HG03520 (cell line): ENCODE data around the gene KIF26A.

Experiments
- ATAC-seq: cut with Tn5 transposase; IDR thresholded peaks from one replicate; pipeline ENCODE4 v1.9.1; 2021; ENCODE audit warnings: mild to moderate bottlenecking, moderate library complexity; ENCODE audit not compliant: unreplicated experiment

Gene KIF26A

DNA sequence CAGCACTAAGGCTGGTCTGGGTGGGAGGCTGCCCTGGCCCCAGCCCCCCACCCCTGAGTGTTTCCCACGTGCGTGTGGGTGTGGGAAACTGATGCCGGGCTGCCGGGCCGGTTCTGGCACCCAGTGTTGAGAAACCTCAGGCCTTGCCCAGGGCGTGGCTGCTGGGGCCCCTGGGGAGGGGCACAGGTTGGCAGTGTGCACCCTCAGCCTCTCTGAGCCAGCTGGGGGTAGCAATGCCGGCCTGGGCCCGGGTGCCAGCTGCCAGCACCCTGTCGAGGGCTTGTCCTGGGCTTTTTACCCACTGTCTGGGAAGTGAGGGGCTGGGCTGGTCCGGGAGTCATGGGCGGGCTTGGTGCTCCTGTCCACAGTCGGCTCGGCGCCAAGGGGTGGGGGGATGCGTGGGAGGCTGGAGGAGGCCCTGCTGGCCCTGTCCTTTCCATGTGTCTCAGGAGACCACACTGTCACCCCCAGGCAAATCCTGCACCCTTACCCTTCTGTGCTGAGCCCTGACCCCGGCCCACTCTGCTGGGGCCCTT, 37.2 kb upstream of the KIF26A start:
- ATAC-seq = no peak

DNA sequence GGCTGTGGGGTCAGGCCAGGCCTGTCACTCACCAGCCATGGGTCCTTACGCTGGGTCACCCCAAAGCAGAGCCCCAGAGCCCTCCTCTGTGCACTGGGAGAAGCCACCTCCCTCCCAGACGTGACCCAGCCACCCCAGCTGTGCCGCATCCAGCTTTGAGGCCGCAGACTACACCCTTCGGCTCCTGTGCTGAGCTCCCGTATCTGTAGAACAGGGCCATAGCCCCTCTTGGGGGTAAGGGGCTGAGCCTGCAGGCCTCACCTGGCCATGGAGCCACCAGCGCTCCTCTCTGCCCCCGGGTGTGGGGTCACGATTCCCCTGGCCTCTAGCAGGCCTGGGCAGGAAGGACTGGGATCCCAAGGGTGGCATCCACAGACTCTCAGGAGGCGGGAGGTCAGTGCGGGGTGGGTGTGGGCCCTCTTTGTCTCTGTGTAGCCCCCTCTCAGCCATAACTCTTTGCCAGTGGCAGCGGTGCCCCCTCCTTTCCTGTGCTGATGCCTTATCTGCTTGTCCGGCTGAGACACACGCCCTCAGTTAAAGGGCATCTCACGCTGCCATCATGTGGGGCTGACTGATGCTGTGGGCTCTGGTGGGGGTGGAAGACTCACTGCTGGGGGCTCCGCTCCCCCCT, 36.6 kb upstream of the KIF26A start:
- ATAC-seq = no peak

DNA sequence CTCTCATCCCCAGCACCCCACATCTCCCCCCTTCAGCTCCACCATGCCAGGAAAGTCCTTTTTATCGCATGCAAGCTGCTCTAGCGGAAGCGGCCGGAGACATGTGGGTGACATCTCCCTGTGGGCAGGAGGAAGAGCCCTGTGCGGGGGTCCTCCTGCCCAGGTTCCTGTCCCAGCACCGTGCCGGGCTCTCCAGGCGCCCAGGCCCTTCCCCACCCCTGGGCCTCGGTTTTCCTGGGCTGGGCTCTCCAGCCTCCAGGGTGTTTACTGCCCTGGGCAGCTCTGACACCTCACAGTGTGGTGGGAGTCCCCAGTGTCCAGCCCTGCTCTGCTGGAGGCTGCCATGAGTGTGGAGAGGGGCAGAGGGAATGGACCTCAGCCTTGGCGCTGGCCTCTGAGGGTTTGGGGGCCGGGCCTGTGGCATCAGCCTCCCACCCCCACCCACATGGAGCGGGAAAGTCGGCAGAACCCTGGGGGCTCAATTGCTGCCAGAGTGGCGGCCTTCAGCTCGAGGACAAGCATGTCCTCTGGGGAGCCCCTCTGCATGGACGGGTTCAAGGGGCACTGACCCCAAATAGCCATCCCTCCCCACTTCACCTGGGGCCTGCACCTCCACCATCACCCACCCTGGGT, 36.0 kb upstream of the KIF26A start:
- ATAC-seq = no peak

DNA sequence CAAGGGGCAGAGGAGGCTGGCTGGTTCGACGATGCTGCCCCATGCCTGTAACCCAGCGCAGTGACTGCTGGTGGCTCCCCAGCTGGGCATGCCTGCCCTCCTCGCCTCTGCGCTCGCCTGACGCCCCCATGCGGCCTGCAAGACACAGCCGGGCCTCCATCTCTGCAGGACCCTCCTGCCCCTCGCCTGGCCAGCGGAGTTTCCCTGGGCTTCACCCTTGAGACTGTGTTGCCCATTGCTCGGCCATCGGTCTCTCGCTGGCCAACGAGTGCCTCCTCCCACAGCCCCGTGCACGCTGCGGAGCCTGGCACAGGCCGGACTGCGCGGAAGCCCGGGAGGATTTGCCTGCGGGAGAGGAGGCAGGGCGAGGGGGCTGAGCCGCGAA, 35.3 kb upstream of the KIF26A start:
- no peak for ATAC-seq

- no peak for ATAC-seq
These were observed 34.8 kb upstream of the KIF26A start for GRCh38 chr14:104103446-104104075.

GRCh38 chr14:104104076-104104901, 34.1 kb upstream of the KIF26A start:
- no peak for ATAC-seq

DNA sequence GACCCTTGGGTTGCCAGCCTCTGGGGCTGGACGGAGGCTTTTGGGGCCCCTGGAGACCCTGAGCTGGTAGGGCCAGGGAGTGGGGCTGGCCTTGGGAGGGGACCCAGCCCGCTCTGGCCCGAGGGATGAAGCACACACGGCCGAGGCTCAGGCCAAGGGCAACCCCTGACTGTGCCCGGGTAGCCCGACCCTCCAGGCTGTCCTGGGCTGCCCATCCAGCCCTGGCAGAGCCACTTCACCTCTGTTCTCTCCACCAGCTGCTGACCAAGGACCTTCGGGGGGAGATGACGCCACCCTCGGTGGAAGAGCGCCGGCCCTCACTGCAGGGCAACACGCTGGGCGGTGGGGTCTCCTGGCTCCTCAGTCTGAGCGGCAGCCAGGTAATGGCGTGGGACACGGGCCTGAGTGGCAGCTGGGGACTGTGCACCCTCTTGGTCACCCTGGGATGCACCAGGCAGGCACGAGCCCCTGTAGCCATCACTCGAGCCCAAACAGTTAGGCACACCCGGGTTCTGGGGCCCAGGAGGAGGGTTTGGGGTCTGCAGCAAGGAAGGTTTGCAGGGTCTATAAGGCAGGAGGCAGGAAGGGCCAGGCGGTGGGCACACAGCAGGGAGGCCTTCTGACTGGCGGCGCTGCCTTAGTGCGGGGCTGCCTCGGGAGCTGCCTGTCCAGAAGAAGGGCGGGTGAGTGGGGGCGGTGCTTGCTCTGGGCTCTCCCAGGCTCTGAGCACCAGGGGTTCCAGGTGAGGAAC, 33.1 kb upstream of the KIF26A start:
- ATAC-seq = no peak

DNA sequence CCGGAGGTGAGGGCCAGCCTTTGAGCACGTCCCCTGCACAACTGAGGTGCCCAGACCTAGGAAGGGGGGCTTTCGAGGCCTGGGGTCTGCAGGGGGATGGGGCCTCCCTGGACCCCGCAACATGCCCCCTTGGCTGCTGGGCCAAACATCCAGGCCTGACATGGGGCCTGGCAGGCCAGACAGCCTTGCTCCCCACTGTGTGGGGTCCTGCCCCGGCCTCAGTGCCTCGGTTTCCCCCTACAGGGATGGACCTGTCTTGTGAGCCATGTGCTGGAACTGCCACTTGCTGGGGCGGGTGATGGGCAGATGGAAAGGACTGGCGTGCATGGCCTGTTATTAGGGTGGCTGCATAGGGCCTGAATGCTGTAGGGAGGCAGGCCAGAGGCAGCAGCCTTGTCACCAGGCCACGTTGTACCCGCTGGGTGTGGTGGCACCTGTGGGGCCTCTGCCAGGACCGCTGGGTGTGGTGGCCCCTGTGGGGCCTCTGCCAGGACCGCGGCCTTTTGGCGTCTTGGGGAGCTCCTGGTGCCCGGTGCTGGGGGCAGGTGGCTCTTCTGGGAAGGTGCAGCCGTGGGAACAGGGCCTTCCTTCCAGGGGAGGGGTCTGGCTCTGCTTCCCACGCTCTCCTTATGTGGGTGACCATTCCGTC, 32.4 kb upstream of the KIF26A start:
- ATAC-seq = no peak

DNA sequence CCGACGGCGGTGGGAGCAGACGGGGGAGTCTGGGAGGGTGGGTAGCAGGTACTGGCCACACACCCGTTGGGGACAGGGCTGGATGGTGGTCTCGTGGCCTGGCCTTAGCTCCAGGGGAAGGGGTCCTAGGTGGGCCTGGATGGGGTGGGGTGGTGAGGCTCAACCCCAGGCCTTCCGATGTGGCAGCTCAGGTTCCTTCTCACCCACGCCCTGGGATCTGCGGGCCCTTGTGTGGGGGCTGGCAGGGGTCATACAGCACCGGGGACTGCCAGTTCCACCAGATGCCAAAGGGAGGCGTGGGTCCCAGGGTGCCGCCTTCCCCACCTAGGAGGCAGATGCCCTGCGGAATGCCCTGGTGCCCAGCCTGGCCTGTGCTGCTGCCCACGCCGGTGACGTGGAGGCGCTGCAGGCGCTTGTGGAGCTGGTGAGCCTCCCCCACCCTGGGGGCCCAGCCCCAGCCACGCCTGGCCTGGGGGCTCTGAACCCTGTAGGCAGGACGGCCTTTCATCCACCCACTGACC, 31.9 kb upstream of the KIF26A start:
- ATAC-seq = no peak

DNA sequence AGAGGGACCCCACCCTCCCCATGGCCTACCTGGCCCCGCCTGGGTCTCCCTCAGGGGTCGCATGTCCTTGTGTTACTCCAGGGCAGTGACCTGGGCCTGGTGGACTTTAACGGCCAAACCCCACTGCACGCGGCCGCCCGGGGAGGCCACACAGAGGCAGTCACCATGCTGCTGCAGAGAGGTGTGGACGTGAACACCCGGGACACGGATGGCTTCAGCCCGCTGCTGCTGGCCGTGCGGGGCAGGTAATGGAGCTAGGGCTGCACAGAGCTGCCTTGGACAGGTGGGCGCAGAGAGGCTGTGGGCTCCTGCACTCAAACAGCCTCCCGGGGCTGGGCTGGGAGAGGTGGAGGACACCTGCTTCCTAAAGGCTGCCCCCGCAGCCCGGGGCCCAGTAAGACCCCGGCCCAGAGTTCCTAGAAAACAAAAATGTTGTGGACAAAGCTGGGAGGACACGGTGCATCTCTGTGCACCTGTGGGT, 31.2 kb upstream of the KIF26A start:
- ATAC-seq = no peak

DNA sequence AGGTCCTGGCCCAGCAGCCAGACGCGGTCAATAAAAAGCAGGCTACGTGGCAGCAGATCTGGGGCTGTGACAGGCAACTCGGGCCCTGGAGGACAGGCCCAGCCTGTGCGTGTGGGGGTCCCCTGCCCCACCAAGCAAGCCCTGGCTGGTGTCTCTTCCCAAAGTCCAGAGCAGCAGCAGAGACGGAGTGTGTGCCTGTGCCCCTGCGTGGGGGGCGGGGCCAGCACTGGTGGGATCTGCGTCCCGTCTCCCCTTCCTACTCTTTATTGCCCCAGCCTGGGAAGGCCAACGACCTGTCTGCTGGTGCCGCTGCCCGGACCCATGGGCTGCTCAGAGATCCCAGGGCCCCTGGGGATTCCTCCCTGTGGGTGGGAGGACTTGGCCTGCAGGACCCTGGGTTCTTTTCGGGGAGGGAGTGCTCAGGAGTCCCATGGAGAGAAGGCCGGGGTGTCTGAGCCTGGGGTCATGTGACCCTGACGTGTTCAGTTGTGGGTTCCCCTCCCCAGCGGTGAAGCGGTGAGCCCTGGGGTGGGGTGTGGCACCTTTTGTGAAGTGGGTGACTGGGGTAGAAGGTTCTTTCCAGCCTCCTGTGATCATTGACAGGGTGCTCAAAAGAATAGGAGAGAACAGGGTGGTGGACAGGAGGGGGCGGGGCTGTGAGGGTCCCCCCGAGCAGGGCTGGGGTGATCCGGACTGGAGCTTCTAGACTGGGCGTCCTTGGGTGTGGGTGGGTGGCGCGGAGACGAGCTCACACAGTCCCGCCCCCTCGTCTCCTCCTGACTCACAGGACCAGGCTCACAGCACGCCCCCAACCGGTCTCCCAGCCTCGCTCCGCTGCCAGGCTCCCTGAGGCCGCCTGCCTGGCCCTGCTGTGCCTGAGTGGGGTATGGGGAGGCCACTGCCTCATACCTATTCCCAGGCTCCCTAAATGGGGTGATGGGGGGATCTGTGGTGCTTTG, 30.5 kb upstream of the KIF26A start:
- ATAC-seq = no peak

GRCh38 chr14:104108570-104109541, 29.5 kb upstream of the KIF26A start:
- no peak for ATAC-seq

DNA sequence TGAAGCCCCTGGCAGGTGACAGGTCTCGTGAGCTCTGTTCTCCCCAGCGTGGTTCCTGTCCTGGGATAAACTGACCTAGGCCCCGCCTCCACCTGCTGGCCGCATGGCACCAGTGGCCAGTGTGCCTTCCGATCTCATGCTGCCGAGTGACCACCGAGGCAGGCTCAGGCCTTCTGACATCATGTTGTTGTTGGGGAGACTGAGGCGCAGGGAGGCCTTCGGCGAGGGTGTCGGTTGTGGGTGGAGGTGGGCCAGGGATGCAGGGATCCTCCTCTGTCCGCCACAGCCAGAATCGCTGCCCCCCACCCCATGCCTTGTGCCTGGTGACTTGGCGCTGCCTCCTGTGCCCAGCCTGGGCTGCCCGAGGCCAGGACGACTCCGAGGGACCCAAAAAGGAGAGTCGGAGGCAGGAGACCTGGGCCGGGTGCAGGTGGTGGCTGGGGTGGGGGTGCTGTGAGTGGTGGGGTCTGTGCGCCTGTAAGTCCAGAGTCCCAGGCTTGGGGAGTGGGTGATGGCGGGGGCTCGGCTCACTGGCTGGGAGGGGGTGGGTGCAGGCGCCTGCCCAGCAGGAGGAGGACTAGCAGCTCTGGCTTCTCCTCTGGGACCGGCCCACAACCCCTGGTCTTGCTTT, 28.5 kb upstream of the KIF26A start:
- no peak for ATAC-seq

DNA sequence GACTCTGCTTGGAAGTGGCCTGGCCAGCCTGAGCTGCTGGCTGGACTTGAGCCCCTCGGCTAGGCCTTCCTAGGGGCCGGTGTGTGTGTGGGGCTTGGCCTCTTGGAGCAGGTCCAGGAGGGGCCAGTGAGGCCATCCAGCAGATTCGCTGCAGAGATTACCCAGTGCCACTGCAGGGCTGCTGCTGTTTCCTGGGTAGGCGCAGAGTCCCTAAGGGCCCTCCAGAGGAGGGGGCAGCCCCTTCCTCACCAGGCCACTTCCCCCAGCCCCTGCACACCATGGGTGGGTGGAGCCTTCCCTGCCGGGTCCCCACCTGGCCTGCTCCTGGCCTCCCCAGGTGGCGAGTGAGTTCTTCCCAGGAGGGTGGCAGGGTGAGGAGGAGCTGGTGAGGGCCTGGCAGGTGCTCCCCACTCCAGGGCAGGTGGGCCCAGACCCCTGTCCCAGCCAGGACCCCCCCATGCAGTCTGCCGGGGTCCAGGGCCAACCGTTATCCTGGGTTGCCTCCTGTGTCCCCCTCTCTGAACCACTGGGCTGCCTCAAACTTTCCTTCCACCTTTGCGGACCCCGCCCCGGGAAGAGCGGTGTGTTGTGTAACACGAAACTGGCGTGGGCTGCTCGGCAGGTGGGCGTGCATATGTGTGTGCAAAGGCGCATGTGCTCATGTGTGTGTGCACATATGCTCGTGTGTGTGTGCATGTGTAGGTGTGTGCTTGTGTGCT, 27.7 kb upstream of the KIF26A start:
- no peak for ATAC-seq

GRCh38 chr14:104111301-104112112, 26.9 kb upstream of the KIF26A start:
- ATAC-seq = no peak

DNA sequence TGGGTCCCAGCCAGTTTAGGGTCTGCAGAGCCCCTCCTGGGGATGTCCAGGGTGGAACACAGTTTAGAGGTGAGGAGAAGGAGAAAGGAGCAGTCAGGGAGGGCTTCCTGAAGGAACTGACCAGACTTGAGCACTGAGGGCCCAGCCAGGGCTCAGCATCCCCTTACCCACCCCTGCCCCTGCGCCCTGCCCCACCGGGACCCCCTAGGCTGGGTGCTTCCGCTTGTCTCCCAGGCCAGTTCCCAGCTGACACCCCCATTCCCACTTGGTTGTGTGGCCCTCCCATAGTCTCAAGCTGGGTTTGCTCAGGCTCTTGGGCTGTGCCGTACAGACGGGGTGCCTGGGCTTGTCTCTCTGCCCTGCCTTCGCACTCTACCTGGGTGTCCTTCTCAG, 26.3 kb upstream of the KIF26A start:
- ATAC-seq = no peak
